Hepatocyte (in vitro differentiated cells): ENCODE results near the gene ZSWIM4. TPM values are rescaled to one million over a fixed set of nuclear protein-coding genes. Genes with fewer than 3 reads are reported as not detected.

Experiments
- DNase-seq: peaks from one replicate; pipeline ENCODE4 v3.0.0-alpha.2; 2016; ENCODE audit warnings: low spot score
- H2AFZ ChIP-seq: fragments of 200-600 bp; sonication (generic); 2 replicates; pipeline ENCODE4 v1.6.0; 2016; ENCODE audit warnings: antibody characterized with exemption, mild to moderate bottlenecking
- H3K27ac ChIP-seq: fragments of 200-600 bp; sonication (generic); 2 replicates; pipeline ENCODE4 v1.5.1; 2016; ENCODE audit warnings: mild to moderate bottlenecking
- H3K27me3 ChIP-seq: fragments of 200-600 bp; sonication (generic); 2 replicates; pipeline ENCODE4 v1.6.1; 2016
- H3K36me3 ChIP-seq: fragments of 200-600 bp; sonication (generic); replicated peaks from 2 replicates; pipeline ENCODE4 v1.5.1; 2016; ENCODE audit warnings: low read depth; ENCODE audit not compliant: insufficient read depth
- H3K4me1 ChIP-seq: fragments of 200-600 bp; sonication (generic); 2 replicates; pipeline ENCODE4 v1.5.1; 2016; ENCODE audit warnings: mild to moderate bottlenecking, moderate library complexity; ENCODE audit not compliant: insufficient read depth
- H3K4me2 ChIP-seq: fragments of 200-600 bp; sonication (generic); 2 replicates; pipeline ENCODE4 v1.6.0; 2016
- H3K4me3 ChIP-seq: fragments of 200-600 bp; sonication (generic); 2 replicates; pipeline ENCODE4 v1.5.1; 2016; ENCODE audit warnings: mild to moderate bottlenecking
- H3K79me2 ChIP-seq: fragments of 200-600 bp; sonication (generic); 2 replicates; pipeline ENCODE4 v1.6.0; 2017; ENCODE audit warnings: mild to moderate bottlenecking
- H3K9me2 ChIP-seq: fragments of 200-600 bp; sonication (generic); replicated peaks from 2 replicates; pipeline ENCODE4 v1.6.0; 2017; ENCODE audit warnings: mild to moderate bottlenecking; ENCODE audit not compliant: insufficient read depth
- H3K9me3 ChIP-seq: fragments of 200-600 bp; sonication (generic); 2 replicates; pipeline ENCODE4 v1.5.1; 2016; ENCODE audit warnings: low read depth, mild to moderate bottlenecking
- H4K20me1 ChIP-seq: fragments of 200-600 bp; sonication (generic); 2 replicates; pipeline ENCODE4 v1.6.0; 2016; ENCODE audit warnings: mild to moderate bottlenecking; ENCODE audit not compliant: insufficient read depth, poor library complexity, severe bottlenecking
- EZH2 ChIP-seq: fragments of 200-600 bp; sonication (generic); IDR thresholded peaks from 2 replicates; pipeline ENCODE4 v1.6.1; 2016; ENCODE audit warnings: antibody characterized with exemption, mild to moderate bottlenecking, borderline replicate concordance
- EZH2phosphoT487 ChIP-seq: fragments of 200-600 bp; sonication (generic); IDR thresholded peaks from one replicate; pipeline ENCODE4 v1.6.1; 2018; ENCODE audit warnings: antibody characterized with exemption, mild to moderate bottlenecking, low read depth, moderate library complexity; ENCODE audit not compliant: unreplicated experiment, severe bottlenecking
- WGBS: methylation state at CpG from one replicate; pipeline ENCODE4 v1.1.6; 2016; ENCODE audit warnings: low lambda C conversion rate; ENCODE audit errors: missing lambda C conversion rate; 5-methylcytosine and 5-hydroxymethylcytosine counted together
- polyA plus RNA-seq: library from polyadenylated mRNA; unstranded; fragments of >200 nt; fragmentation: Nextera tagmentation; extraction: Ambion mirVana; gene quantifications from 2 replicates; pipeline ENCODE4 v1.2.1, GENCODE V29; 2016
- total RNA-seq: library from RNA; depleted of rRNA; stranded (reverse); fragments of >200 nt; gene quantifications from 2 replicates; pipeline ENCODE4 v1.2.3, GENCODE V29; 2014
- TF ChIP-seq, protein P1 (sequence below): fragments of 200-600 bp; sonication (generic); IDR thresholded peaks from 2 replicates; pipeline ENCODE4 v1.5.1; 2016; ENCODE audit warnings: antibody characterized with exemption, mild to moderate bottlenecking; ENCODE audit not compliant: poor library complexity

The ZSWIM4 gene
- total and polyA plus RNA-seq, 2 experiments from 2014 or later, result 3.5 to 3.7 TPM

DNA sequence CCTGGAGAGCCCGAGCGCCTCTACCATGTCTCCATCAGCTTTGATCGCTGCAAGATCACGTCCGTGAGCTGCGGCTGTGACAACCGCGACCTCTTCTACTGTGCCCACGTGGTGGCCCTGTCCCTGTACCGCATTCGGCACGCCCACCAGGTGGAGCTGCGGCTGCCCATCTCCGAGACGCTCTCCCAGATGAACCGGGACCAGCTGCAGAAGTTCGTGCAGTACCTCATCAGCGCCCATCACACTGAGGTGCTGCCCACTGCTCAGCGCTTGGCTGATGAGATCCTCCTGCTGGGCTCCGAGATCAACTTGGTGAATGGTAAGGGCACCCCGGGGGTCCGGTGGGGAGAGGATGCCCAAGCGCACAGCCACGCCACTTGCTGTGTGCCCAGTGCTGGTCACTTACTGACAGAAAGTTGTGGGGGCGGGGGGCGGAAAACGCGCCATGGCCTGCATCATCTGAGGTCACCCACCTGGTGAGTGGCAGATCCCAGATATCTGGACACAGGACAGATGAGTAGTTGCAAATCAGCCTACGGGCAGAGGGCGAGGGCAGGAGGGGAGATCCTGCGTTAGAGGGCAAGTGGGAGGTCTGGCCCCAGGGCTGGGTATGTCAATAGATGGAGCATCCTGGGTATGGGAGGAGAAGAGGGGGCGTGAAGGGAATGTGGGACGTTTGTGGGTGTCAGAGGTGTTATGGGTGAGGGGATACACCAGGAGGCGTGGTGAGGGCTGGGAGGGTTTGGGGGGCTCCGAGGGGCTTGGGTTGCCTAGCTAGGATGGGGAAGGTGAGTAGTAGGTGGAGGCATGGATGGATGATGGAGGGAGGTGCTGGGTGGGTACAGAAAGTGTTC, 9.8 kb downstream of the ZSWIM4 start:
- Histone ChIP-seq H3K4me1 (no peaks in the 10 kb centered on the region), H3K27me3 (no peaks in the 10 kb centered on the region), H3K79me2 (no peaks in the 10 kb centered on the region), H3K4me3 (no peak overlapping the region), H3K36me3 (no peaks in the 10 kb centered on the region), H4K20me1 (no peaks in the 10 kb centered on the region), H3K9me3 (no peaks in the 10 kb centered on the region), H2AFZ (no peak overlapping the region), H3K9me2 (no peaks in the 10 kb centered on the region), H3K4me2 (no peak overlapping the region), H3K27ac (no peak overlapping the region)
- 84% methylated on average over 34 of the region's 35 CpGs for WGBS
- no peak for DNase-seq
- TF ChIP-seq EZH2 (no peak), EZH2phosphoT487 (no peak)
- TF ChIP-seq, protein P1, sequence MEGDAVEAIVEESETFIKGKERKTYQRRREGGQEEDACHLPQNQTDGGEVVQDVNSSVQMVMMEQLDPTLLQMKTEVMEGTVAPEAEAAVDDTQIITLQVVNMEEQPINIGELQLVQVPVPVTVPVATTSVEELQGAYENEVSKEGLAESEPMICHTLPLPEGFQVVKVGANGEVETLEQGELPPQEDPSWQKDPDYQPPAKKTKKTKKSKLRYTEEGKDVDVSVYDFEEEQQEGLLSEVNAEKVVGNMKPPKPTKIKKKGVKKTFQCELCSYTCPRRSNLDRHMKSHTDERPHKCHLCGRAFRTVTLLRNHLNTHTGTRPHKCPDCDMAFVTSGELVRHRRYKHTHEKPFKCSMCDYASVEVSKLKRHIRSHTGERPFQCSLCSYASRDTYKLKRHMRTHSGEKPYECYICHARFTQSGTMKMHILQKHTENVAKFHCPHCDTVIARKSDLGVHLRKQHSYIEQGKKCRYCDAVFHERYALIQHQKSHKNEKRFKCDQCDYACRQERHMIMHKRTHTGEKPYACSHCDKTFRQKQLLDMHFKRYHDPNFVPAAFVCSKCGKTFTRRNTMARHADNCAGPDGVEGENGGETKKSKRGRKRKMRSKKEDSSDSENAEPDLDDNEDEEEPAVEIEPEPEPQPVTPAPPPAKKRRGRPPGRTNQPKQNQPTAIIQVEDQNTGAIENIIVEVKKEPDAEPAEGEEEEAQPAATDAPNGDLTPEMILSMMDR, result peak; percentile 18

DNA sequence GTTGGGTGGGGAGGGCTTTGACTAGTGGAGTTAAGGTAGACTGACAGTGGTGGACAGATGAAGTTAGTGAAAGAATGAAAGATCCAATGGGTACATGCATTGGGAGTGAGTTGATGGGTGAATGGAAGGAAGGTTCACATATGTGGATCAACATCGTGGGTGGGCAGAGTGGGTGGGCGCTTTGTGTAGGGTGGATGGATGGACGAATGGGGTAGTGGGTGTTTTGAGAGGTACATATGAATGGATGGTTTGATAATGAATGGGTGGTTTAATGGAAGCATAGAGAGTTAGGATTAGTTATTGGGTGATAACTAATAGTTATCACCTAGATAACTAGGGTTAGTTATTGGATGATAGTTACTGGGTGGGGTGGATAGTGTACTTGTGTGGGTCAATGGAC, 11.5 kb downstream of the ZSWIM4 start:
- 97% methylated on average over 3 of the region's 3 CpGs for WGBS
- H3K9me2 ChIP-seq, result no peaks in the 10 kb centered on the region
- H3K79me2 ChIP-seq, result no peaks in the 10 kb centered on the region
- H3K36me3 ChIP-seq, result no peaks in the 10 kb centered on the region
- H3K4me2 ChIP-seq, result no peak overlapping the region
- no peak overlapping the region for H3K4me3 ChIP-seq
- H3K27me3 ChIP-seq, result no peaks in the 10 kb centered on the region
- H4K20me1 ChIP-seq, result no peaks in the 10 kb centered on the region
- H3K9me3 ChIP-seq, result no peaks in the 10 kb centered on the region
- no peak for DNase-seq
- H3K27ac ChIP-seq, result no peak overlapping the region
- H2AFZ ChIP-seq, result no peak overlapping the region
- H3K4me1 ChIP-seq, result no peaks in the 10 kb centered on the region
- TF ChIP-seq EZH2phosphoT487, result no peak
- no peak for TF ChIP-seq EZH2
- TF ChIP-seq, protein P1, result no peak

DNA sequence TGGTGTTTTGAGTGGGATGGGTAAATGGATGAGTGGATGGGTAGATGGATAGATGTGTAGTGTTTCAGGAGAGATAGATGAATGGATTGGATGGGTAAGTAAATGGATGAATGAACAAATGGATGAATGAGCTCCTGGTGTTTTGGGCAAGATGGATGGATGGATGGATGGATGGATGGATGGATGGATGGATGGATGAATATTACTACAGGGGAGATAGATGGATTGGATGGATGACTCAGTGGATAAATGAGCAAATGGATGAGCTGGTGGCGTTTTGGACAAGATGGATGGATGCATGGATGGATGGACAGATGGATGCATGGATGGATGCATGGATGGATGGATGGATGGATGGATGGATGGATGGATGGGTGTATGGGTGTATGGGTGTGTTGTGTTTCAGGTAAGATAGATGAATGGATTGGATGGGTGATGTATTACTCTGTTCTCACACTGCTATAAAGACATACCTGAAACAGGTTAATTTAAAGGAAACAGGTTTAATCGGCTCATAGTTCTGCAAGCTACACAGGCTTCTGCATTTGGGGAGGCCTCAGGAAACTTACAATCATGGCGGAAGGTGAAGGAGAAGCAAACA, 12.3 kb downstream of the ZSWIM4 start:
- no peak overlapping the region for H3K4me3 ChIP-seq
- DNase-seq, result no peak
- no peak overlapping the region for H3K27ac ChIP-seq
- no peaks in the 10 kb centered on the region for H3K79me2 ChIP-seq
- no peaks in the 10 kb centered on the region for H4K20me1 ChIP-seq
- no peaks in the 10 kb centered on the region for H3K9me3 ChIP-seq
- no peaks in the 10 kb centered on the region for H3K36me3 ChIP-seq
- H3K4me2 ChIP-seq, result no peak overlapping the region
- H2AFZ ChIP-seq, result no peak overlapping the region
- H3K9me2 ChIP-seq, result no peaks in the 10 kb centered on the region
- TF ChIP-seq, protein P1, result no peak
- no peak for TF ChIP-seq EZH2
- no peak for TF ChIP-seq EZH2phosphoT487
- H3K4me1 ChIP-seq, result no peaks in the 10 kb centered on the region
- H3K27me3 ChIP-seq, result no peaks in the 10 kb centered on the region
- 100% methylated on average over 3 of the region's 3 CpGs for WGBS
